Hematopoietic multipotent progenitor cell treated with erythropoietin and hydrocortisone succinate and interleukin-3 and kit ligand, for 6 days (in vitro differentiated cells): ENCODE measurements around the gene C6orf132.
"Not testable (repeated sequence)": the region's sequence is repeated elsewhere in the genome, so short reads cannot be mapped to it uniquely, and the experiment has no call there.

ENCODE experiments used
- DNase-seq: peaks from one replicate; pipeline ENCODE4 v3.0.0-alpha.2; 2015

Gene C6orf132, protein sequence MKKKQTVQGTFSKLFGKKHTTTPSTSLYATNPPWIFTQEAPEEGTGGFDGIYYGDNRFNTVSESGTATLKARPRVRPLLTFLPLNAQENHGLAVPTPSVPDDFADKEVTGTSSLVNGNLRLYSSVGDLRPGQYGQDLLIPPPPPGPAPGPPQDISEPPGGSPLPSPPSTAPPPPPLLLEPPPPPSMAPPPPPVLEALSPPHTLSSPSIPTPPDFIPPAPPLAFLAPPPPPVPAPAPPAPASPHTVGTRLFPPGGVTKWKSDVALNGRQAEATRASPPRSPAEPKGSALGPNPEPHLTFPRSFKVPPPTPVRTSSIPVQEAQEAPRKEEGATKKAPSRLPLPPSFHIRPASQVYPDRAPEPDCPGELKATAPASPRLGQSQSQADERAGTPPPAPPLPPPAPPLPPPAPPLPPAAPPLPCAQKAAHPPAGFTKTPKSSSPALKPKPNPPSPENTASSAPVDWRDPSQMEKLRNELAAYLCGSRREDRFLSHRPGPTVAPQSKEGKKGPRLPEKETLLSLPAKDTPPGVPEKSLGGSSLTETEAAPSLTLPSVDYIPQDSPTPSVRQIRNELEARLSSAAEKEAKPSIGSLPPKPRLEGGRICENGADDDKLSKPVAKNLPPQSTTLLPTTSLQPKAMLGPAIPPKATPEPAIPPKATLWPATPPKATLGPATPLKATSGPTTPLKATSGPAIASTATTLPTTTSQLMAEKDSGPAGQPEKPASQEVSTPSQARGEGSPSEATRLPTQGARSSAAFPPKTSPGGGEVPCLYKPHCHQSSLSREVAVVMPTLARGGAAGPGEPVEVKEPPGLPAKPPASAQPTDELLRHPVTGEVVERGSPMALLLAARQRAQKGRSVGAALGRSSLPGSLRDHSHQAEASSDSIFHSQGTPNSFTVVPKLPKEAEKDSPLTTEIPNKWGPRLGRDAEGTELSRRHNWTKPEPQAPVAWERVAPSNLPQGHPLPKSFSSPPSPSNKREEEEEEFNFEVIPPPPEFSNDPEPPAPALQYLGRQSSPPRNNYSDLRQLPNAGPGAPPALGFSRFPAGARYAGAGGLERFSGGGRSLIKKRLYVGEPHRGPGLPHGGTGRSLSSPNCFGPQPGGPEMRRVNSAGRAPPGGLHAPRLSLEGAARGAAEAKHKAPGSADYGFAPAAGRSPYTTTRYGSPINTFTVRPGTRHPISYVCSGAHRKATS

DNA sequence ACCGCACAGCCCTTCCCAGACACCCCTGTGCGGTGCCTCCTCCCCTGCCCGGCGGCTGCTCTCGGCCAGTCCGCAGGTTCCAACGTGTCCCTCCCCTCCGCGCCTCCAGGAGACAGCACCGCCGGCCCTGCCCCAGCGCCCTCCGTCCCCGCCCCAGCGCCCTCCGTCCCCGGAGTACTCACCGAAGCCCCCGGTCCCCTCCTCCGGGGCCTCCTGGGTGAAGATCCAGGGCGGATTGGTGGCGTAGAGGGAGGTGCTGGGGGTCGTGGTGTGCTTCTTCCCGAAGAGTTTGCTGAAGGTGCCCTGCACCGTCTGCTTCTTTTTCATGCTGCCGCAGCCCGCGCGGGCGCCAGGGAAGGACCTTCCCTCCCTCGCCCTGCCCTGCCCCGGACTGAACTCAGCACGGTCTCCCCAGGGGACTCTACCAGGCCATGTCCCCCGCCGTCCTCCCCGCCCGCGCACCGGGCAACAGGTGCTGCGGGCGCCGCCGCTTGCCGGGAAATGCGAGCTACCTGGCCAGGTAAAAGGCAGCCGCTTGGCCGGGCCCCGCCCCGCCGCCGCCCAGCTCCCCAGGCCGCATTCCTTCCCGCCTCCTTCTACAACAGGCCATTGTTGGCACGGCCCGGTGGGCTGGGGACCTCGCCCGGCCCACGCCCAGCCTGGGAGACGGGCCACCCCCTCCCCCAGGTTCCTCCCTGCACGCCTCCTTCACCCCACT lies at the start of gene C6orf132:
TSS of gene C6orf132 (minus strand) at position 503 of the 718 bp plus-strand sequence. CDS start at position 327, 176 bp downstream.
- no peak for DNase-seq

DNA sequence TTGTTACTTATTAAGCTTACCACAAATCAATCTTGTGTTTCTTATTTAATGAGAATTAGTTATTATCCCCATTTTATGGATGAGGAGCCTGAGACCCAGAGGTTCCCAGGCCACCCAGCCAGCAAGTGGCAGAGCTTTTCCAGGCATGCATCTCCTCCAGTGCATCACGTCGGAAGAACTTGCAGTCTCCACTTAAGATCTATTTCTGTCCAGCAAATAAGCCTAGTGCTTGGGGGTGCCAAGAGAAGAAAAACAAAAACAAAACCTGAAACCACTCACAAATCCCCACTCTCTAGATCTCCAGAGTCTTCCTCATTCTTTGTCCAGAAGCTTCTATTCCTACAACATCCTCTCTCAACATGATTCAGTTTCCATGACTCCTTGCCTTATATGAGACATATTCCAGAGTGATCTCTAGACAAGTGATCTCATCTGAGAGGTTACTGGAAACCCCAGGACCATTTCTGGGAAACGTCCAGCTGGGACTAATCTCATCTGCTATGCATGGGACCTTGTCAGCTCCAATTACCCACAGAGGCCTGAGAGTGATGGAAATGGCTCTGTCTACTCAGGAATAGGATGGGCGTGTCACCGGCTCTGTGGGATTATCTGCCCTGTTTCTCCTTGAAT lies 48.2 kb upstream of the C6orf132 start:
- no peak for DNase-seq

DNA sequence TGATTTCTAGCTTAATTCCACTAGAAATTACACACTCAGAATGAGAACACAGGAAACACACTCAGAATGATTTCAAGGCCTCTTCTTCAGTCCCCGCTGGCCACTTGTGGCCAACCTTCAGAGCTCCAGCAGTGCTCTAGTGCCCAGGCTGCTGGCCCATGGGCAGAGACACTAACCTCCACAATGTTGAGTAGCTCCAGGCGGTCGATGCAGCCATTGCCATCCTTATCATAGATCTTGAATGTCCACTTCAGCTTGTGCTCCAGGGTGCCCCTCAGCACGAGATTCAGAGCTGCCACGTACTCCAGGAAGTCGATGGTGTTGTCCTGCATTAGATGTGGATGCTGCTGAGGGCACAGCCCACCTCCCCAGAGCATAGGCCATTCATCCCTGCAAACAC lies 46.0 kb upstream of the C6orf132 start:
- DNase-seq: no peak

DNA sequence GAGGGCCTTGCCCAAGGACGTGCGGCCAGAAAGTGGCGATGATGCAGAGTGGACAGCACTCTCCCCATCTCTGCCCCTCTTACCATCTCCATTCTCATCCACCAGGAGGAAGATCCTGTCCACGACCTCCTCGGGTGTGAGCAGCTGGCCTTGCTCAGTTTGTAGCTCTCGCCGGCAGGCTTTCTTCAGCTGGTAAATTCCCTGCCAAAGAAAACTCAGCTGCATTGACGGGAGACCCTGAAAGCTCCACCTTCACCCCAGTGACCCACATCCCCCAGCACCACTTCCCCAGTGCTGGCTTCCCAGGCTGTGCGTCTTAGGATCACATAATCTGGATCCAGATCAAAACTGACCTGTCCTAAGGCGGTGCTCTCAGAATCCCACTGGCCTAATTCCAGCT lies 43.2 kb upstream of the C6orf132 start:
- DNase-seq: no peak

DNA sequence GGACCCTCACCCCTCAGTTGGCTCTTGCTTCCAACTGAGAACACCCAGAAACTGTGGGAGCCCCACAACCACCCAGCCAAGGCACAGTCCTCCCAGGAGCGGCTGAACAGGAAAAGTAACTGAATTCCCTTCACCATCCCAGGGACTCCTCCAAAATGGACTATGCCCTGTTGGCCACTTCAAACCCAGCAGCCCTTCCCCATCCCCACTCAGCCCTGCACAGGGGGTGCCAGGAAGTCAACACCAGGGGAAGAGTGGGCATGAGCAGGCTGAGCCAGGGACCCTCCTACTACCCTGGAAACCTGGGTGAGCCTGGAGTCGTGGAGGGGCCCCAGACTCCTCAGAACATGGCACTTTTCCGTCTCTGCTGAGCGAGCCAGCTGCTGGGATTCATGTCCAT lies 42.1 kb upstream of the C6orf132 start:
- no peak for DNase-seq

DNA sequence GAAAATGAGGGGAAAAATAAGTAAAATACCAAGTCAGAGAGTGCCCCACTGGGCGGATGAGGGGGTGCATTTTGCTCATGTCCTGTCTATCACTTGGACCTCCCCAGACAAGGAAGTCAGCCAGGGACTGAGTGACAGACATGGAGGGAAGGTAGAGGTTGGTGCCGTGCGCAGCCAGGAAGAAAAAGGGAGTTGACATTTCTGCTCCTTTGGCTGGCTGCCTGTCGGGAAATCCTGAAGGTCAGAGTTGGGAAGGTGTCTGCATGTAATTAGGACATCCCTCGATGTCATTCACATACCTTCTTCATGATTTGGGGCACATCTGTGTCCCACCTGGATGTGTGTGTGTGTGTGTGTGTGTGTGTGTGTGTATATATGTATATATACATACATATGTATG lies 39.7 kb upstream of the C6orf132 start:
- no peak for DNase-seq

DNA sequence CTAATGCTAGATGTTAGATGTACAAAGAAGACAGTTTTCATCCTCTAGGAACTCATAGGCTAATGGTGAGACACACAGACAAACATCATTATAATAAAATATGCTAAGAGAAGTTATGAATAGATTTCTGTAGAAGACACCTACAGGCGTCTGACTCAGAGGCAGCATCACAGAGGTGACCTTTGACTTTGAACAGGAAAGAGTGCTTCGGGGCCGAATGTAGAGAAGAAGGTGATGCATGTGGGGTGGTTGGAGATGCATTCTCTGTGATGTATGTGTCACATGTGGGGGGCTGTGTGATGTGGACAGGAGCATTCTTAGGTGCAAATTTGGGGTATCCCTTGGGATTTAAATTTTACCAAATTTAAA lies 37.5 kb upstream of the C6orf132 start:
- no peak for DNase-seq

DNA sequence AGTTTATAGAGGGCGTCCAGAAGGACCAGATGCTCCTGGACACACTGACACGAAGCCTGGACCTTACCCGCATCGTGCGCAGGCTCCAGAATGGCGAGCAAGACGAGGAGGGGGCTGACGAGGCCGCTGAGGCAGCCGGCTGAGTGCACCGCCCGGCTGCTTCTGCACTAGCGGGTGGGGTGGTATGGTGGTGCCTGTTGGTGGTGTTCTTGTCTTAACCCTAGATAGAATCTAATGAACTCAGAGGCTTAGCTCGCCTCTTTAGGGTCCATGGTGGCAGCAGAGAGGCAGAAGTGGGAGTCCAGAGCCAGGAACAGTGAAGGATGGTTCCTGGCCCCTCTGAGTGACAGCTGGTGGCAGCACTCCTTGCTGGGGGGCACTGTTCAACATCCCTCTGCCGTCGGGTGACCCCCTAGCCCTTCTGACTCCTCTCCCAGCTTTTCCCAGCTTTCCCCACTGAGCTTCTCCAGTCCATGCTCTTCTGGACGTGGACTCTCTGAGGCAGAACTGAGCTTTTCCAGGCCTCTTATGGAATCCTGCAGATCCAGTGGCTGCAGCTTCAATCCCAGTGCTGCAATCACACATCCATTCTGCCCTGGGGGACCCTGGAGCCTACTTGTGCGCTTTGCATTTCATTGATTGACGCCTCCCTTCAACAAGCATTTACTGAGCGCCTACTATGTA lies 37.0 kb upstream of the C6orf132 start:
- no peak for DNase-seq

DNA sequence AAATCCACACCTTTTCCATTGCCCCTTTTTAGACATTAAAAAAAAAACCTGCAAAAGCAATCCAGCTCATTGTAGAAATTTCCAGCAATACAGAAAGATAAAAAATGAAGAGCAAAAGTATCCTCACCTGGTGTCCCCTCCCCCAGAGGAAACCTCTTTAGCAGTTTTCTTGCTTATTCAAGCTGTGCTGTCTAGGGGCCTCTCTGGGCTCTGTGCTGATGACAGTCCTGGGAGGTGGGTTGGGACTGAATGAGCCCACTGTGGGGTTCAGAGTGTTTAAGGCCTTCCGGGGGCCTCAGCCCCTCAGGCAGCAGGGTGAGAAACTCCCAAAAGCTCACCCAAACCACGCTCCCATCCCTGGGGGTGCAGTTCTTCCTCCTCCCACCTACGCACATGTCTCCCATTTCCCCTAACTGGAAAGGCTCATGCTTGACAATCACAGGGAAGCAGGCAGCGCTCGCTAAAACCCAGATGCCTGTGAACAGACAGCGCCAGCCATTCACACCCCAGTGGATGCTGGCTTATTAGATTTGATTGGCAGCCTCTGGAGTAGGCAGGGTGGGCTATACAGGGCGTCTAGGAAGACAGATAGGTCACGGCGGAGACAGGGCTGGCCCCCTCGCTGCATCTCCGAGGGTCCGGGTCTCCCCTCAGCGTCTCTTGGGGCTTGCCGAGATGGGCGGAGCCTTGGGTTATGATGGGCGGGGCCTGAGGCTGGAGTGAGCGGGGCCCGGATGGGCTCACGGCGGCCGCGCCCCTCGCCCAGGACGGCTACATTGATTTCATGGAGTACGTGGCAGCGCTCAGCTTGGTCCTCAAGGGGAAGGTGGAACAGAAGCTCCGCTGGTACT lies 35.3 kb upstream of the C6orf132 start:
- no peak for DNase-seq

DNA sequence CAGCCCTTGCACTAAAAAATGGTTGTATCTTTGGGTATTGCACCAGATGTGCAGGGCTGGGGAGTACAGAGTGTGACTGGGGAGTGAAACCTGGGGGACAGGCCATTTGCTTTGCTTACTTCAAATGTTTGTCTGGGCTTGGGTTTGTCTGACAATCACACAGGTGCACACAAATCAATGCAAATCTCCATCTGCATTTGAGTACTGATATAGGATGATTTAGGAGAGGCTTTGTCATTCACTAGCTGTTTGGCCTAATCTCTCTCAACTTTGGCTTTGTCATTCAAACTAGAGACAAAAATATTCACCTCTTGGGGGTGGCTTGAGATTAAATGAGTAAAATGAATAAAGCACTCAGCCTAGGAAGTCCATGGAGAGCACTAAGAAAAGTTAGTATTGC lies 34.6 kb upstream of the C6orf132 start:
- no peak for DNase-seq

DNA sequence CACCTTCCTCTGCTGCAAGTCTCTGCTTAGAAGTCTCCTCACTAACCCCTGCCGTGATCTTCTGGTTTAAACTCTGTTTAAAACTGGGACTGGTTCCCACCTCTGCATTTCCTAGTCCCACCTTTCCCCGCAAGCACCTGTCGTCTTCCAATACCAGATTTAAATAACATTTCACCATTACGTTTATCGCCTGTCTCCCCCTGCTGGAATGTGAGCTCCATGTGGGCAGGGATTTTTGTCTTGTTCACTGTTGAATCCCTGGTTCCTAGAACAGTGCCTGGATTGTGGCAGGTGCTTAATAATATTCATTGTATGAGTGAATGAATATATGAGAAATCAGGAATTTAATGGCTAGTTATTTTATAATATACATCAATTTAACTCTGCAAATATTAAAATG lies 33.4 kb upstream of the C6orf132 start:
- no peak for DNase-seq

DNA sequence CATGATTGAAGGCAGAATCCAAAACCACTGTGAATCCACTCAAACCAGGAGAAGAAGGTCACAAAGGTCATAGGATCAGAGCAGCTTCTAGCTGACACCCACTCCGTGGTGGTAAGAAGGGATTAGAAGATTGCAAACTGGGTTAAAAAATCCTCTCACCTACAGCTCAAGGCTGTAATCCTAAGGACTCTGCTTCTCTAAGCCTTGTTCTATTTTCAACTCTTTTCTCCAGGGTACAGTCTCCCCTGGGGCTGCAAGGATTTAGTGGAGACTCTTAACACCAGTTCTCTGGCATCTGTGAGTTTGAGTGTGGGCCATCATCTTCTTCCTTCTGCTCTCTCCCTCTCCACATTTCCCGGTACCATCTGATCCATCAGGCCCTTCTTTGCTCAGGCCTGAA lies 30.7 kb upstream of the C6orf132 start, which contains the start of gene GUCA1A:
TSS of gene GUCA1A (plus strand) at position 264 of the 400 bp plus-strand sequence. CDS start 250 bp downstream, outside the sequence.
- no peak for DNase-seq

DNA sequence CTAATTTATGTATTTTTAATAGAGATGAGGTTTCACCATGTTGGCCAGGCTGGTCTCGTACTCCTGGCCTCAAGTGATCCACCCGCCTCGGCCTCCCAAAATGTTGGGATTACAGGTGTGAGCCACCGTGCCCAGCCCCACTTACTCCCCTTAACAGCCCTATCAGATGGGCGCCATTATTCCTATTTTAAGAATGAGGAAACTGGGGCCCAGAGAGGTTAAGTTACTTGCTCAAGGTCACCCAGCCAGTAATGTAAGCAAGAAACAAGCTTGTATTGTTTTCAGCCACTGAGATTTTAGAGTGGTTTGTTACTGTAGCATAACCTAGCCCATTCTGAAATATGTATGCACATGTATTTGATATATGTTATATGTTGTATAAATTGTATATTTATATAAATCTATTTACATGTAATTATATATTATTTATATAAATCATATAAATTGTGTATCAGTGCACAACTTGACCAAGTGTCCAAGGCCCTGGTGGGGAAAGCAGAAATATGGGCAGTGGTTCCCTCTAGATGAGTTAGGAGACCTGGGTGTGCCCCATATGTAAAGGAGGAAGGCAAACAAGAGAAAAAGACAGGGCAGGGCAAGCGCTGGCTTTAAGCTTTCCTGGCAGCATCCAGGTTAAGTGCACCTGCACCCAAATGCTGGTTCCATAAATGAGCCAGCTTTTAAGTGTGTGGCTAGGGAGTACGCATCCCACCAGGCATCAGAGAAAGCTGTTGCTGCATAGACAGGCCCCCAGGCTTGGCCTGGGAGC lies 29.6 kb upstream of the C6orf132 start:
- DNase-seq: no peak

DNA sequence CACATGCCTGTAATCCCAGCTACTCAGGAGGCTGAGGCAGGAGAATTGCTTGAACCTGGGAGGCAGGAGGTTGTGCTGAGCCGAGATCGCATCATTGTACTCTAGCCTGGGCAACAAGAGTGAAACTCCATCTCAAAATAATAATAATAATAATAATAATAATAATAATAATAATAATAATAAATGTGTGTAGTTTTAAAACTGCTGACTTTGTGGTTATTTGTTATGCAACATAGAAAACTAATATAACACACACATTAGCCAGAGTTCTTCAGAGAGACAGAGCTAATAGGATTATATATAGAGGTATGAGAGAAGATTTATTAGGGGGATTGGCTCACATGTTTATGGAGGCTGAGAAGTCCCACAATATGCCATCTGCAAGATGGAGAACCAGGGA lies 27.4 kb upstream of the C6orf132 start:
- DNase-seq: not testable (repeated sequence)

DNA sequence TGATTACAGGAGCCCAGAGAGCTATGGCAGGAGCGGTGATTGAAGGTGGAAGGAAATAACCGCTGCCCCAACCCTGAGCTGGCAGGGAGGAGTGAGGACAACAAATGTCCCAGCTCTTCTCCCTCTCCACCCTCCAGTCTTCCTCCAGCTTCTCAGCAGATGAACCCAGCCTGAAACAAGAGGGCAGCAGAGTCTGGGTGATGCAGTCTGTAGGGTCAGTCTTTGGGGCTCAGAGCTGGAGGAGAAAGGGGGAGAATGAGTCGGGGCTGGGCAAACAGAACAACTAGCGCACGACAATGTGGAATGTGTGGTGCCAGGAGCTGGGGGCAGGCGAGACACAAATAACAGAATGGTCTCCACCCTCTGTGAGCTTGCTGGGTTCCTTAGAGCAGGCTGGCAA lies 26.2 kb upstream of the C6orf132 start:
- DNase-seq: no peak

DNA sequence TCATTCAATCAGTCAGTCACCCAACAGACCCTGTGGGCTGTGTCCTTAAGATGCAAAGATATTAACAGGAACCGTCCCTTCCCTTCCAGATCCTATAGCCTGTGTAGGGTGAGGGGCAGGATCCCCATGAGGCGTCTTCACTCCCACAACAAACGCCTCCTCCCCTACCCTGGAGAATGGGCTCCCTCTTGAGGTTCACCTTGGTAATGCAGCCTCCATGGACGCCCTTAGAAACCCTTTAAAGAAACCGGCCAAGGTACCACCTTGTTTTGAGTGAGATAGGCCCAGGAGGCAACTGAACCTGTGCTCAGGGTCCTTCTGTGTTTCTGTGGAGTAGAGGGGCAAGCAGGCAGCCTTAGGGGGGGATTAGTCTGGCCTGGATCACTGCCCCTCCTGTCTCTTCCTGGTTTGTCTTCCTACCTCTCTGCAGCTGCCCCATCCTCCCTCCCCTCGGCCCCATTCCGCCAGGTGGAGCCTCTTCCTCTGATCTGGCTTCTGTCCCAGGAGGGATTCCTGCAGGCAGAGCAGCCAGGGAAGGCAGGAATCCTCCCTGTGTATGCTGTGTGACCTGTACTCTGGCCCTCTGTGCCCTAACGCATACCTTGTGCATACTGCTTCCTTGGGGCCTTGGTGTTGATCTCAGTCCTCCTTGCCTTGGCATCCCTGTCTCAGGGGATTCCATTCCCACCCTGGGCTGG lies 24.2 kb upstream of the C6orf132 start:
- DNase-seq: peak; percentile 83

DNA sequence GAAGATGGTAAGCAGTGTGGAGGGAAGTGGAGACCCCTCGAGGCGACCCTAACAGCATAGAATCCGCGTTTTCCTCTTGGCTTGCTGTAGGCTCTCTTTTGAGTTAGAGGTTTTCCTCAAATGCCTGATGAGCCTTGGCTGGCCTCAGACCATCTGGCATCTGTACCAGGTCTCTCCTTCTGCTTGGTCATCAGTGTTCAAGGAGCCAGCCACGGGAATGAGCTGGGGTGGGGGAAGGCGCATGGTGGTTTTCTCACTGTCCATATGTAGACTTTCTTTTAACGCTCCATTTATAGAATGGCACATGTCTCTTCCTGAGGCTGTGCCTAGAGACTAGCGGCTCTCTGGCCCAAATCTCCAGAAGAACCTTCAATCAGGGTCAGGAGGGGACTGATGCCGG lies 22.6 kb upstream of the C6orf132 start:
- no peak for DNase-seq

DNA sequence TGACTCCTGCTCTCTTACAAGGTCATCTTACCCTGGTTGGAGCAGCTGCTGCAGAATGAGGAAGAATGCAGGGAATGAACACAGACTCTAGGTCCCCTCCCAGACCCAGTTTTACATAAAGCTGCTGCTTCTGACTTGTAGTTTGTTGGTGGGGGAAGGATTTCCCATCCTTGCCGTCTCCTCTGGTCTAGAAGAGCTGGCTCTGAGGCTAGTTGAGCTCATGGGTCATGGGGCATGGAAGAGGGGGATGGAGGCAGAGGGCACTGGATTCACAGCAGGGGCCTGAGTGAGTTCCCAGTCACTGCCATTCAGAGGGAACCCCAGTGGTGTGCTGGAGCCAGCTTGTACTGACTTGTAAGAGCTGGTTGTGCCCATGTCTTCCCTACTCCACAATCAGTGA lies 21.6 kb upstream of the C6orf132 start:
- no peak for DNase-seq

DNA sequence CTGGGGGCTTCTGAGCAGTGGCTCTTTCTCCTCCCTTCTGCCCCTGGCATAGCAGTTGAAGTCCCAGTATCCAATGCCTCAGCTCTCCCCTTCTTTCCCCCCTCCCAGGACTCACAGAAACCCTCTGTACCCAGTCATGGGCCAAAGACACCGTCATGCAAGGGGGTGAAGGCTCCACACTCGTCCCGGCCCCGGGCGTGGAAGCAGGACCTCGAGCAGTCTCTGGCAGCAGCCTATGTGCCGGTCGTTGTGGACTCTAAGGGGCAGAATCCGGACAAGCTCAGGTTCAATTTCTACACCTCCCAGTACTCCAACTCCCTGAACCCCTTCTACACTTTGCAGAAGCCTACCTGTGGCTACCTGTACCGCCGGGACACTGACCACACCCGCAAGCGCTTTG lies 20.4 kb upstream of the C6orf132 start:
- DNase-seq: no peak
